SJSA1 (cell line): Measurements from ENCODE around the gene DGKA. TPM values are rescaled to one million over a fixed set of nuclear protein-coding genes. Genes with fewer than 3 reads are reported as not detected.

Experiments used
- DNase-seq, 2 experiments: peaks; one replicate each; pipeline ENCODE4 v3.0.0-alpha.2; 2015 to 2020; ENCODE audit warnings: low spot score in 2 of 2, low read depth in 1 of 2
- H3K27ac ChIP-seq: fragments of 250-450 bp; sonication (Bioruptor Pico); 2 replicates; pipeline ENCODE4 v1.5.1; 2020; ENCODE audit warnings: mild to moderate bottlenecking, moderate library complexity
- H3K27me3 ChIP-seq: fragments of 250-450 bp; sonication (Bioruptor Pico); replicated peaks from 2 replicates; pipeline ENCODE4 v1.5.1; 2020; ENCODE audit warnings: mild to moderate bottlenecking, moderate library complexity
- H3K36me3 ChIP-seq: fragments of 250-450 bp; sonication (Bioruptor Pico); 2 replicates; pipeline ENCODE4 v1.5.1; 2020; ENCODE audit warnings: mild to moderate bottlenecking
- H3K4me1 ChIP-seq: fragments of 250-450 bp; sonication (Bioruptor Pico); replicated peaks from 2 replicates; pipeline ENCODE4 v1.6.1; 2021; ENCODE audit warnings: mild to moderate bottlenecking
- H3K4me3 ChIP-seq: fragments of 250-450 bp; sonication (Bioruptor Pico); 2 replicates; pipeline ENCODE4 v1.5.1; 2020; ENCODE audit warnings: mild to moderate bottlenecking
- H3K9me3 ChIP-seq: fragments of 250-450 bp; sonication (Bioruptor Pico); replicated peaks from 2 replicates; pipeline ENCODE4 v1.5.1; 2020; ENCODE audit warnings: mild to moderate bottlenecking
- total RNA-seq: library from RNA; depleted of rRNA; stranded (reverse); fragments of >200 nt; shearing (Covaris generic); gene quantifications from 2 replicates; pipeline ENCODE4 v1.2.3, GENCODE V29; 2014

DGKA gene
- total RNA-seq, 1 experiment from 2014 or later: 46.2 TPM

DNA sequence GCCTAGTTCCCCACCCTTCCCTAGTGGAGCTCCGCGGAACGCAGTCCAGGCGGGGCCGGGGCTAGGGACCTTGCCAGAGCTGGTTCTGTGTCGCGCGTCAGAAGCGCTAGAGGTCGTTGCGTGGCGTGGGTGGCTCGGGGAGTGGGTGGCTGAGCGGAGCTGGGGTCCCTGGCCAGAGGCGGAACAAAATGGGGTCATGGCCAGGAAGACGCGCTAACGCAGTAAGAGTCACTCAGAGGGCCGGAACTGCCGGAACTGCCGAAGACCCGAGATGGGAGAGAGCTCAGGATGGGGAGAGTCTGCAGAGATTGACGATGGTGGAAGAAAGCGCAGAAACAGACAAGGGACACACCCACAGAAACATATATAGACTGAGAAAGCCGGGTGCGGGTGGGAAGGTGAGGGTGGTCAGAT lies 4.8 kb downstream of the DGKA start:
- H3K27ac ChIP-seq: no peak overlapping the region
- H3K4me3 ChIP-seq: no peak overlapping the region
- no peaks in the 10 kb centered on the region for H3K9me3 ChIP-seq
- H3K4me1 ChIP-seq: peaks cover 26% of the 10 kb centered on the region
- no peaks in the 10 kb centered on the region for H3K27me3 ChIP-seq
- no peaks in the 10 kb centered on the region; the same call in 1 of the 2 replicates for H3K36me3 ChIP-seq
- no peak for DNase-seq

DNA sequence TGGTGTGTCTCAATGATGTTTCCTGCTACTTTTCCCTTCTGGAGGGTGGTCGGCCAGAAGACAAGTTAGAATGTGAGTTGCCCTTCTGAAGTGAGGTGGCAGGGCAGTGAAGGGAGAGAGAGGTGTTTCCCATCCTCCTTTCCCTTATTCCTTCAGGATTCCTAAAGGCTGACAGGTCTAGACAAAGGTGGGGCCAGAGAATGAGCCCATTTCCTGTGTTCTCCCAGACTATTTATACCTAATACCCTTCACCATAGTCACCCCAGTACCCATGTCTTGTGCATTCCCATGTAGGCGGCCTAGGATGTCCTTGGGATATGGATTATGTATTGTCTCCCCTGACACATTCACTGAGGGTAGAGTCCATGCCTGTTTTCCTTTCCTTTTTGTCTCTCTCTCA lies 7.0 kb downstream of the DGKA start:
- Histone ChIP-seq H3K36me3 (no peaks in the 10 kb centered on the region; the same call in none of the 2 replicates), H3K9me3 (no peaks in the 10 kb centered on the region), H3K27ac (no peak overlapping the region), H3K4me3 (no peak overlapping the region), H3K27me3 (no peaks in the 10 kb centered on the region), H3K4me1 (peaks cover 7% of the 10 kb centered on the region)
- DNase-seq: no peak

DNA sequence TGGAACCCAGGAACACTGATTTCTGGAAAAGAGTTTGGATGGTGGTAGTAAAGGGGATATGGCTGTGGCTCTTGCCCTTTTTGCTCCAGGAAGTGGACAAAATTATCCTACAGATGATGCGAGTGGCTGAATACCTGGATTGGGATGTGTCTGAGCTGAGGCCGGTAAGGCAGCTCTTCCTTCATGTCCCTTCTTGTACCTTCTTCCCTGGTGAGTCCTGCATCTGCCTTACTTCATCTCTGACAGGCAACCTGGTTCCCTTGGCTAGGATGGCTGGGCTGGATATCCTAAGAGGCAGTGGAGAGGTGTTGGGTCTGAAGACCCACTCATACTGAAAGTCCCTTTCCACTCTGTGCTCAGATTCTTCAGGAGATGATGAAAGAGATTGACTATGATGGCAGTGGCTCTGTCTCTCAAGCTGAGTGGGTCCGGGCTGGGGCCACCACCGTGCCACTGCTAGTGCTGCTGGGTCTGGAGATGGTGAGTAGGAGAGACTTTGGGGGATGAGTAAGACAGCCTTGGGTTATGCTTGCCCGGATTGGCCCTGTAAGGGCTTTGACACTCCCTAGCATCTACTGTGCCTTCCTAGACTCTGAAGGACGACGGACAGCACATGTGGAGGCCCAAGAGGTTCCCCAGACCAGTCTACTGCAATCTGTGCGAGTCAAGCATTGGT lies 8.0 kb downstream of the DGKA start:
- H3K4me3 ChIP-seq: no peak overlapping the region
- H3K4me1 ChIP-seq: 0 out of 2 replicates have a peak, but pooled peaks cover 3% of the 10 kb centered on the region
- no peaks in the 10 kb centered on the region; the same call in none of the 2 replicates for H3K36me3 ChIP-seq
- H3K27me3 ChIP-seq: no peaks in the 10 kb centered on the region
- no peak overlapping the region for H3K27ac ChIP-seq
- H3K9me3 ChIP-seq: no peaks in the 10 kb centered on the region
- no peak for DNase-seq

DNA sequence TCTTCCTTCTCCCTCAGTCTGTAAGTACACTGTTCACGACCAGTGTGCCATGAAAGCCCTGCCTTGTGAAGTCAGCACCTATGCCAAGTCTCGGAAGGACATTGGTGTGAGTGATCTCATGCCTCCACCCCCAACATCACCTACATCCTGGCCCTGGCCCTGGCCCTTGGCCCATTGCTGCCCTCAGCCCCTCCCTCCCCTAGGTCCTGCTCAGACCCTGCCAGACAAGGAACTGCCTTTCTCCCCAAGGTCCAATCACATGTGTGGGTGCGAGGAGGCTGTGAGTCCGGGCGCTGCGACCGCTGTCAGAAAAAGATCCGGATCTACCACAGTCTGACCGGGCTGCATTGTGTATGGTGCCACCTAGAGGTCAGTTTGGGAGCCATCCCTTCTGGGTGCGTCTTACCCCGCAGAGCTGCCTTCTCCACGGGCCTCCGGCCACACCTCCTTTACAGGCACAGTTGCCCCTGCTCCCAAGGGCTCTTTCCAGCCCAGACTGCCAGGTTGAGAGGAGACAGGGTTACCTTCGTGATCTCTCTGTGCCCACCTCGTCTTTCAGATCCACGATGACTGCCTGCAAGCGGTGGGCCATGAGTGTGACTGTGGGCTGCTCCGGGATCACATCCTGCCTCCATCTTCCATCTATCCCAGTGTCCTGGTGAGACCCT lies 9.2 kb downstream of the DGKA start:
- DNase-seq: peak; percentile 63 to 86
- Histone ChIP-seq H3K9me3 (no peaks in the 10 kb centered on the region), H3K36me3 (no peaks in the 10 kb centered on the region; the same call in none of the 2 replicates), H3K27me3 (no peaks in the 10 kb centered on the region), H3K27ac (no peak overlapping the region), H3K4me3 (no peak overlapping the region), H3K4me1 (0 out of 2 replicates have a peak, but pooled peaks cover 3% of the 10 kb centered on the region)

DNA sequence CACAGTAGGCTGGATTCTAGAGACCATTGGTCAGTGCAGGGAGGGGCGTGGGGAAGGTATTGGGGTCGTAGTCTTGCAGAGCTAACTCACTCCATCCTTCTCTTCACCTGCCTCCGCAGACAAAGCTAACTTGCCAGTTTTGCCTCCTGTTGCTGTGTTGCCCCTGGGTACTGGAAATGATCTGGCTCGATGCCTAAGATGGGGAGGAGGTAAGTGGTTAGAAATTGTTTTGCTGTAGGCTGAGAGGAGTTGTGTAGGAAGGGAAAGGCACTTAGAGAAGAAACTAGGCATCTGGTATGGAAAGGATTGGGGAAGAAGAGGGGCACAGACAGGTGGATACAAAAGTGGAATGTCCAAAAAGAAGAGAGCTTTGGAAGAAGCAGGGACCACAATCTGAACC lies 11.1 kb downstream of the DGKA start:
- Histone ChIP-seq H3K4me3 (no peak overlapping the region), H3K27me3 (no peaks in the 10 kb centered on the region), H3K27ac (no peak overlapping the region), H3K4me1 (0 out of 2 replicates have a peak, but pooled peaks cover 3% of the 10 kb centered on the region), H3K36me3 (no peaks in the 10 kb centered on the region; the same call in none of the 2 replicates), H3K9me3 (no peaks in the 10 kb centered on the region)
- no peak for DNase-seq

DNA sequence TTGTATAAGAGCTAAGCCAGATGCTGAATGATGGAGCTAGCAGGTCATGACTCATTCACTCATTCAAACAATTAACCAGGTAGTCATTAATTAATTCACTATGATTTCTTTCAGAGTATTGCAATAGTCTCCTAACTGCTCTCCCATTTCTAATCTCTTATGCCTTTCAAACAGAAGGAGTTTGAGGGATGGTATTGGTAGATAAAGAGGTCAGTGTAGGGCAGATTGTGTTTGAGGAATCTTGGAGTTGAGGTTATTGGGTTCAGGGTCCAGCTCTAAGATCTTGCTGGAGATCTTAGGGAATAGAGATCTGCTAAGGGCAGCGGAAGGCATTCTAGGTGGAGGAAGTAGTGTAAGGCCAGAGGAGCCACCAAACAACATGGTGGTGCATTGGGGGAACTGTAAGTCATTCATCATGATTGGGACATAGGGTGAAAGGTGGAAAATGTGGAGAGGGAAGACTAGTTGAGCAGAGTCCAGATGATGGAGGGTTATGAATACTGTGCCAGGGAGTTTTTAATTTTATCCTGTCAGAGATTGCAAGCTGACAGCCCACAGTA lies 11.7 kb downstream of the DGKA start:
- H3K36me3 ChIP-seq: no peaks in the 10 kb centered on the region; the same call in none of the 2 replicates
- H3K9me3 ChIP-seq: no peaks in the 10 kb centered on the region
- no peak overlapping the region for H3K27ac ChIP-seq
- no peaks in the 10 kb centered on the region for H3K27me3 ChIP-seq
- DNase-seq: no peak
- no peak overlapping the region for H3K4me3 ChIP-seq
- H3K4me1 ChIP-seq: 0 out of 2 replicates have a peak, but pooled peaks cover 3% of the 10 kb centered on the region

DNA sequence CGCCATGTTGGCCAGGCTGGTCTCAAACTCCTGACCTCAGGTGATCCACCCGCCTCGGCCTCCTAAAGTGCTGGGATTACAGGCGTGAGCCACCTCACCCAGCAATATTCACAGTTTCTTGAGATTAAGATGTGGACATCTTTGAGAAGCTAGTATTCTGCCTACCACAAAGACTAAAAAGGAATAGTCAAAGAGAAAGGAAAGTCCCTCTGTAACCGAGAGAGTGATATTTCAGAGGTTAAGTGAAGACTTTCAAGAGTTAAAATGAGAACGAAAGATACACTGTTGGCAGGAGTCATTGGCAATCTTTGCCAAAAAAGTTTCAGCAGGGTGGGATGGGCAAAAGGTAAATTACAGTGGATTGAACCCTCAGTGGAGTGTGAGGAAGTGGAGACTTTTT lies 15.6 kb downstream of the DGKA start:
- no peaks in the 10 kb centered on the region for H3K9me3 ChIP-seq
- H3K36me3 ChIP-seq: no peaks in the 10 kb centered on the region; the same call in 1 of the 2 replicates
- no peak overlapping the region for H3K4me3 ChIP-seq
- no peak overlapping the region for H3K27ac ChIP-seq
- DNase-seq: no peak
- H3K27me3 ChIP-seq: no peaks in the 10 kb centered on the region
- no peaks in the 10 kb centered on the region for H3K4me1 ChIP-seq

DNA sequence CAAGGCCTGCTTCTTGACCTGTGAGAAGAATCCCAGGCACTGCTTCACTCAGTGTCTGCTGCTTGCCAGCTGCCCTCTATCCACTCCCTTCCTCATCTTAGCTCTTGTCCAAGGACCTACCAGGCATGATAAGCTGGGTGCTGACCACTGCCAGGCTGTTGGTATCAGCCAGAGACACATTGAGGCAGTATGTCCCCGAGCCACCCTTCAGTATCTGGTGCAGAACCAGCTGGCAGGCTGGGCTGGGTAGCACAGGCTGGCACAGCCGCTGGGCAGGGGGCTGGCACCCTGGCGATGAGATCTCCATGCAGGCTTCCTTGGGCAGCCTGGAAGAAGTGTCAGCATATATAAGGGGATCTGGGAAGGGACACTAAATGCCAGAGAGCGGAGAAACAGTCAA lies 24.4 kb downstream of the DGKA start:
- H3K36me3 ChIP-seq: no peaks in the 10 kb centered on the region
- H3K27ac ChIP-seq: no peak overlapping the region
- H3K4me3 ChIP-seq: no peak overlapping the region
- DNase-seq: no peak
- H3K27me3 ChIP-seq: no peaks in the 10 kb centered on the region
- no peaks in the 10 kb centered on the region for H3K9me3 ChIP-seq
- no peaks in the 10 kb centered on the region for H3K4me1 ChIP-seq

DNA sequence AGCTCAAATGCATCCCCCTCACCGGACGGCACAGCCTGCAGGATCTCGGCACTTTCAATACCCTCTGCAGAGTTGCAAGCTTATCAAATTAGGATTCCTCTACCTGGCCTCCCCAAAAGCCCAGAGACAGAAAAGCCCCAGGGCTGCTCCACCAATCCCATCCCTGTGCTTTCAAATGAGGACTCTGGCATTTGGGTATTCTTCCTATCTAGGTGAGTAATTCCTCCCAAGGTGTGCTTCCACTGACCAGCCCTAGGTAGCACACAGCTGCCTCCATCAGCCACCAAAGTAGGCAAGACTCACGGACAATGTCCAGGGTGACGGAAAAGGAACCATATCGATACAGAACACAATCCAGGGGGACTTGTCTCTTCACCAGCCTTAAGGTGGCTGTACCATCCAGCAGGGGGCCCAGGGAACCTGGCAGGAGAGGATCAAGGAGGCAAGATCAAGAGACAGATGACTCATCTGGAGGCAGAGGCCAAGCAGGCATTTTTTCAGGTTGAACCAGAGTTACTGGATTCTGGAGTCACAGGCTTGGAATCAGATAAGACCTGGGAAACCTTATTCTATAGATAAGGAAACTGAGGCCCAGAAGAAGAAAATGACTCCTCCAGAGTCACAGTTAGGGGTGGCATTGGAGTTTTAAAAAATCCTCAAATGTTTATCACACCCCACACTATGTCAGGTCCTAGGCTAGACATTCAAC lies 25.0 kb downstream of the DGKA start:
- Histone ChIP-seq H3K36me3 (no peaks in the 10 kb centered on the region), H3K4me3 (no peak overlapping the region), H3K9me3 (no peaks in the 10 kb centered on the region), H3K27ac (no peak overlapping the region), H3K27me3 (no peaks in the 10 kb centered on the region), H3K4me1 (no peaks in the 10 kb centered on the region)
- DNase-seq: peak; percentile 22 to 67

DNA sequence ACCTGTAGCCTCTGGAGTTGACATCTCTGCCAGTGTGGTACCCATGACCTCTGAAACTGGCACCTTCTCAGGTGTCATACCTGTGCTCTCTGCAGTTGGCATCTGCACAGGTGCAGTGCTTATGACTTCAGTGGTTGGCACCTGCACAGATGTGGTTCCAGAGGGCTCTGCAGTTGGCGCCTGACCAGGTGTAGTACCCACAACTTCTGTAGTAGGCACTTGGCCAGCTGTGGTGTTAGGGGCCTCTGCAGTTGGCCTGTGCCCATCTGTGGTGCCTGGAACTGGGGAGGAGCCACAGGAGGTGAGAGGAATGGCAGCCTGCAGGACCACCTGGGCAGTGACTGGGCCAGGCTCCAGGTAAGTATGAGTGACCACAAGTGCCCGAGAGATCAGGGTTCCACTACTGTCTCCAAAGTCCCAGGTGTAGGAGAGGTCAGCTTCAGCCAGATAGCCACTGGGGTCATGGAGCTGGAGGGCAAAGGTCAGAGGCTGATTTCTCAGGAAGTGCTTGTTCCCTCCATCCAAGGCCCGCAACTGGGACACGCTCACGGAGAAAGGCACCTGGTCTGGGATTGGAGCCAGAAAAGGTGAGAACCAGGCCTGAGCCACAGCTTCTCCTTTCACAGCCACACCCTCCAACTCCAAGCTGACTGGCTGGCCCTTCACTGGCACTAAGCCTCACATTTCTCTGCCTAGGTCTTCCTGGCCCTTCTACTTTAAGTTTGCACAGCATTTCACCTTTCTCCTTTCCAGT lies 26.3 kb downstream of the DGKA start:
- H3K27ac ChIP-seq: no peak overlapping the region
- H3K36me3 ChIP-seq: no peaks in the 10 kb centered on the region
- H3K4me3 ChIP-seq: no peak overlapping the region
- no peak for DNase-seq
- H3K27me3 ChIP-seq: no peaks in the 10 kb centered on the region
- no peaks in the 10 kb centered on the region for H3K9me3 ChIP-seq
- H3K4me1 ChIP-seq: no peaks in the 10 kb centered on the region

DNA sequence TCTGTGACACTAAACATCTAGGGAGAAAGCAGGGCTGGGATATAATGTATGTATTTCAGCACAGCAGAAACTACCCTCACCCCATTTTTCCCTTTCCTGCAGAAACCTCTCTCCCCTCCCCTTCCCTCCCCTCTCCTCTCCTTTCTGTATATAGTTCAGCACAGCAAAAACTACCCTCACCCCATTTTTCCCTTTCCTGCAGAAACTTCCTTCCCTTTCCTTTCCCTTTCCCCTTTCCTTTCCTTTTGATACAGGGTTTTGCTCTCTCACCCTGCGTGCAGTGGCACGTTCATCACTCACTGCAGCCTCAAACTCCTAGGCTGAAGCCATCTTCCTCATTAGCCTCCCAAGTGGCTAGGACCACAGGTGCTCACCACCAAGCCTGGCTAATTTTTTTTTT lies 32.8 kb downstream of the DGKA start:
- peaks cover 10% of the 10 kb centered on the region for H3K36me3 ChIP-seq
- DNase-seq: no peak
- peaks cover 16% of the 10 kb centered on the region for H3K4me1 ChIP-seq
- H3K27ac ChIP-seq: no peak overlapping the region
- H3K27me3 ChIP-seq: no peaks in the 10 kb centered on the region
- H3K9me3 ChIP-seq: no peaks in the 10 kb centered on the region
- no peak overlapping the region for H3K4me3 ChIP-seq

DNA sequence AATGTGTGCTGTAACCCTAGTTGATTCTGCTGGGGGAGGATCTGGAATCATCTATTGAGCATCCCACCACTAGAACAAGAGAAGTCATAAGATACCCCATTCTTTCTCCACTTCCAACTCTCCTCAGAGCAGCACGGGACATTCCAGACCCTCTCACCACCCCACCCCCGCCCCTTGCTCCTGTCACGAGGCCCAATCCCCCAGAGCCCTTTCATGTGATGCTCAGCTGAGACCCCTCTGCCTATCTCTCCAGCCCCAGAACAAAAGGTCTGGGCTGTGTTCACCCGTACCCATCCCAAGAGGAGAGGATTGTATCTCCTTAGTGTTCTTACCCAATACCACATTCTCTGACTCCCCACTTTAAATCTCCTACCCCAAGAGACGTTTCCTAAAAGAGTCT lies 34.3 kb downstream of the DGKA start:
- H3K4me1 ChIP-seq: peaks cover 16% of the 10 kb centered on the region
- no peaks in the 10 kb centered on the region for H3K9me3 ChIP-seq
- H3K36me3 ChIP-seq: peaks cover 20% of the 10 kb centered on the region
- H3K27ac ChIP-seq: no peak overlapping the region
- DNase-seq: no peak
- no peaks in the 10 kb centered on the region for H3K27me3 ChIP-seq
- H3K4me3 ChIP-seq: no peak overlapping the region

DNA sequence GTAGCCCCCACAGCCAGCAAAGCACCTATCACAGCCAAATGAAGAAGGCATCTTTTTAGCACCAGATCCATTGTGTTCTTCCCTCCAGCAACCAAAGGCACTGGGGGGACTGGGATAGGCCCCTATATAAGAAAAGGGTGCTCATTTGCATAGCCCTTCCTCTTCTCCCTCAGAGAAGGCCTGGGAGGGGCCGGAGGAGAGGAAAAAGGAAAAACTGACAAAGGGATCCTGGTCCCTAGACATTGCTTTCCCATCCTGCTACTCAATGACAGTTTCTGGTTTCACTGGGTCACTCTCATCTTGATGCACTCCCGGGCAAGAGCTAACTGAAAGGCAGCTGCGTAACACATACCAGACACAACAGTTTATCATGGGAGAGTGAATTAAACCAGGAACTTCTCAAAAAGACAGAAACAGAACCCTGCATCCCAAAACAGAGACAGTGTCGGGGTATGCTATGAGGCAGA lies 35.0 kb downstream of the DGKA start, which contains the start of gene PMEL:
Gene PMEL (minus strand): TSS at position 102 of the 467 bp plus-strand sequence. CDS start 31 bp downstream, at position 71.
- Histone ChIP-seq H3K27ac (peak within 1 kb of the TSS; percentile 57), H3K9me3 (no peaks in the 10 kb centered on the region), H3K4me3 (peak within 1 kb of the TSS; percentile 60), H3K27me3 (no peaks in the 10 kb centered on the region), H3K4me1 (peaks cover 16% of the 10 kb centered on the region), H3K36me3 (peaks cover 27% of the 10 kb centered on the region)
- DNase-seq: no peak
